Measurements from ENCODE around the gene MAGI1. TPM values are rescaled to one million over a fixed set of nuclear protein-coding genes. Genes with fewer than 3 reads are reported as not detected.

Gene MAGI1
- total RNA-seq, 4 donors from 2014 or later: 17.2 to 40.8 (median 28.1) TPM

DNA sequence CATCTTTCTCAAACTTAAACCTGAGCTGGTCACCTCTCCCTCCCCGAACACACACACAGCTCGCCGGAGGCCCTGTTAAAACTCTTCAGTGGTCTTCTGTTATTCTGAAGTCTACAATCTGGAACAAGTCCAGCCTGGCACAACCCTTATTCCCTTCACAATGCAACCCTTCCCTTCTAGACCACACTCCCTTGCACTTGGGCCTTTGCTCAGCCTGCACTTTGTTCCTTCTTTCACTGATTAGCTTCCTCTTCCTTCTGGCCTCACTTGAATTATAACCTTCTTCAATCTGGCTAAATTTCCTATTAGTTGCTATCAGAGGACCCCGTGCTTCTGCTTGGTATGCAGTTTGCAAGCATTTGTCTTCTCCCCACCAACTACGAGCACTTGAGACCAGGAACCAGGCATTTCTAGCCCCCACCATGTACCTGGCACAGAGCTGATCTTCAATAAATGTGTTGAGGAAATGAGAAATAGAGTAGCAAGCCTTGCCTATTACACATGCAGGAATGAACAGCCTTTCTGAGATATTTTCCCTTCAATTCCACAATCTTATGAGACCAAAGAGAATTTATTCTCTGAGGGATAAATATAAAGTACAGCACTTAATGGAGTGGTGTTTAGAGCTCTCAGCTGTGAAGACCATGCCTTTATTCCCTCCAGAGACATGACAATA is 687.8 kb downstream of the MAGI1 start:
- no peaks in the 10 kb centered on the region for H3K27me3 ChIP-seq
- ATAC-seq: no peak
- no peak overlapping the region for H3K27ac ChIP-seq
- H3K4me1 ChIP-seq: no peaks in the 10 kb centered on the region
- no peaks in the 10 kb centered on the region for H3K36me3 ChIP-seq
- TF ChIP-seq POLR2AphosphoS5 (IDR thresholded peaks at IDR 0.05) (no peak), POLR2A (IDR thresholded peaks at IDR 0.05) (no peak), EP300 (IDR thresholded peaks at IDR 0.05) (no peak)
- TF ChIP-seq, protein P1, sequence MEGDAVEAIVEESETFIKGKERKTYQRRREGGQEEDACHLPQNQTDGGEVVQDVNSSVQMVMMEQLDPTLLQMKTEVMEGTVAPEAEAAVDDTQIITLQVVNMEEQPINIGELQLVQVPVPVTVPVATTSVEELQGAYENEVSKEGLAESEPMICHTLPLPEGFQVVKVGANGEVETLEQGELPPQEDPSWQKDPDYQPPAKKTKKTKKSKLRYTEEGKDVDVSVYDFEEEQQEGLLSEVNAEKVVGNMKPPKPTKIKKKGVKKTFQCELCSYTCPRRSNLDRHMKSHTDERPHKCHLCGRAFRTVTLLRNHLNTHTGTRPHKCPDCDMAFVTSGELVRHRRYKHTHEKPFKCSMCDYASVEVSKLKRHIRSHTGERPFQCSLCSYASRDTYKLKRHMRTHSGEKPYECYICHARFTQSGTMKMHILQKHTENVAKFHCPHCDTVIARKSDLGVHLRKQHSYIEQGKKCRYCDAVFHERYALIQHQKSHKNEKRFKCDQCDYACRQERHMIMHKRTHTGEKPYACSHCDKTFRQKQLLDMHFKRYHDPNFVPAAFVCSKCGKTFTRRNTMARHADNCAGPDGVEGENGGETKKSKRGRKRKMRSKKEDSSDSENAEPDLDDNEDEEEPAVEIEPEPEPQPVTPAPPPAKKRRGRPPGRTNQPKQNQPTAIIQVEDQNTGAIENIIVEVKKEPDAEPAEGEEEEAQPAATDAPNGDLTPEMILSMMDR (IDR thresholded peaks at IDR 0.05): no peak
- H3K9me3 ChIP-seq: no peaks in the 10 kb centered on the region
- WGBS, 2 donors (ENCODE audit: low coverage in 1 of 2): 87 to 100% methylated on average over 3 to 5 of the region's 5 CpGs
- H3K4me3 ChIP-seq: no peak overlapping the region

DNA sequence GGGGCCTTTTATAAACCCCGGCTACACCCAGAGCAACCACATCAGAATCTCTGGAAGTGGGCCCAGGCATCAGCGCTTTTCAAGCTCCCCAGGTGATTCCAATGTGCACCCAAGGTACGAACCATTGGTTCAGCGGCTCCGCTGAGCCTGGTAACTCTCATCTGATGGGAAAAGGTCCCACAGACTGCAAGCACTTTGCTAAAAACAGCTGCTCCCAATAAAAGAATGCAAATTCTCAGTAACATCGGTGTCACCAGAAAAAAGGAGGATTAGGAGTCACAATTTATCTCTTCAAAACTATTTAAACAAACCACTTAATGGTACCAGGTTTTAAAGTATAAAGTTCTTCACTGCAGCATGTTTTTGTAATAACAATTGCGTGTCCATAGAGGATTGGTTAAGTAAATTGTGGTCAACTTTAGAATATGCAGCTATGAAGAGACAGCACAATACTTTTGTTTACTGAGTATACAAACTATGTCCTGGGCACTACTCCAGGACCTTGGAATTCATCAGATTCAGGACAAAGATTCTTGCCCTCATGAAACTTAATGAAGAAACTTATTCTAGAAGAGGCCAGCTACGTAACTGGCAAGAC is 690.2 kb downstream of the MAGI1 start:
- WGBS, 2 donors (ENCODE audit: low coverage in 1 of 2): 68 to 78% methylated on average over 5 to 8 of the region's 8 CpGs
- H3K36me3 ChIP-seq: no peaks in the 10 kb centered on the region
- H3K4me1 ChIP-seq: no peaks in the 10 kb centered on the region
- no peak for TF ChIP-seq POLR2A (IDR thresholded peaks at IDR 0.05)
- TF ChIP-seq, protein P1 (IDR thresholded peaks at IDR 0.05): no peak
- no peak for TF ChIP-seq EP300 (IDR thresholded peaks at IDR 0.05)
- no peak for TF ChIP-seq POLR2AphosphoS5 (IDR thresholded peaks at IDR 0.05)
- H3K27me3 ChIP-seq: no peaks in the 10 kb centered on the region
- H3K27ac ChIP-seq: no peak overlapping the region
- no peak for ATAC-seq
- H3K4me3 ChIP-seq: no peak overlapping the region
- H3K9me3 ChIP-seq: no peaks in the 10 kb centered on the region

- no peaks in the 10 kb centered on the region for H3K9me3 ChIP-seq
- ATAC-seq: no peak
- 50 to 88% methylated on average over 1 of the region's 1 CpG for WGBS, 2 donors (ENCODE audit: low coverage in 1 of 2)
- no peak overlapping the region for H3K27ac ChIP-seq
- no peak overlapping the region for H3K4me3 ChIP-seq
- H3K4me1 ChIP-seq: no peaks in the 10 kb centered on the region
- H3K27me3 ChIP-seq: no peaks in the 10 kb centered on the region
- TF ChIP-seq POLR2AphosphoS5 (IDR thresholded peaks at IDR 0.05): no peak
- no peak for TF ChIP-seq EP300 (IDR thresholded peaks at IDR 0.05)
- TF ChIP-seq, protein P1 (IDR thresholded peaks at IDR 0.05): no peak
- TF ChIP-seq POLR2A (IDR thresholded peaks at IDR 0.05): no peak
- no peaks in the 10 kb centered on the region for H3K36me3 ChIP-seq
Observed at GRCh38 chr3:65347166-65347565, 691.6 kb downstream of the MAGI1 start.

GRCh38 chr3:65344846-65345245 is 693.9 kb downstream of the MAGI1 start:
- H3K9me3 ChIP-seq: no peaks in the 10 kb centered on the region
- no peak overlapping the region for H3K27ac ChIP-seq
- WGBS, 2 donors (ENCODE audit: low coverage in 1 of 2): 75 to 83% methylated on average over 2 of the region's 2 CpGs
- H3K4me1 ChIP-seq: no peaks in the 10 kb centered on the region
- TF ChIP-seq EP300 (IDR thresholded peaks at IDR 0.05): no peak
- no peak for TF ChIP-seq POLR2A (IDR thresholded peaks at IDR 0.05)
- TF ChIP-seq, protein P1 (IDR thresholded peaks at IDR 0.05): no peak
- no peak for TF ChIP-seq POLR2AphosphoS5 (IDR thresholded peaks at IDR 0.05)
- H3K27me3 ChIP-seq: no peaks in the 10 kb centered on the region
- no peaks in the 10 kb centered on the region for H3K36me3 ChIP-seq
- ATAC-seq: no peak
- no peak overlapping the region for H3K4me3 ChIP-seq

GRCh38 chr3:65344444-65344843 is 694.3 kb downstream of the MAGI1 start:
- no peak for ATAC-seq
- Histone ChIP-seq H3K27ac (no peak overlapping the region), H3K9me3 (no peaks in the 10 kb centered on the region), H3K36me3 (no peaks in the 10 kb centered on the region), H3K4me3 (no peak overlapping the region), H3K4me1 (no peaks in the 10 kb centered on the region), H3K27me3 (no peaks in the 10 kb centered on the region)
- TF ChIP-seq POLR2AphosphoS5 (IDR thresholded peaks at IDR 0.05): no peak
- TF ChIP-seq EP300 (IDR thresholded peaks at IDR 0.05): no peak
- TF ChIP-seq, protein P1 (IDR thresholded peaks at IDR 0.05): no peak
- no peak for TF ChIP-seq POLR2A (IDR thresholded peaks at IDR 0.05)
- 66 to 100% methylated on average over 1 to 2 of the region's 3 CpGs for WGBS, 2 donors (ENCODE audit: low coverage in 1 of 2)
